Measurements from ENCODE around the gene OR11H12.
"Not testable (repeated sequence)": the region's sequence is repeated elsewhere in the genome, so short reads cannot be mapped to it uniquely, and the experiment has no call there.

Gene OR11H12, protein sequence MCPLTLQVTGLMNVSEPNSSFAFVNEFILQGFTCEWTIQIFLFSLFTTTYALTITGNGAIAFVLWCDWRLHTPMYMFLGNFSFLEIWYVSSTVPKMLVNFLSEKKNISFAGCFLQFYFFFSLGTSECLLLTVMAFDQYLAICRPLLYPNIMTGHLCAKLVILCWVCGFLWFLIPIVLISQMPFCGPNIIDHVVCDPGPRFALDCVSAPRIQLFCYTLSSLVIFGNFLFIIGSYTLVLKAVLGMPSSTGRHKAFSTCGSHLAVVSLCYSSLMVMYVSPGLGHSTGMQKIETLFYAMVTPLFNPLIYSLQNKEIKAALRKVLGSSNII

DNA sequence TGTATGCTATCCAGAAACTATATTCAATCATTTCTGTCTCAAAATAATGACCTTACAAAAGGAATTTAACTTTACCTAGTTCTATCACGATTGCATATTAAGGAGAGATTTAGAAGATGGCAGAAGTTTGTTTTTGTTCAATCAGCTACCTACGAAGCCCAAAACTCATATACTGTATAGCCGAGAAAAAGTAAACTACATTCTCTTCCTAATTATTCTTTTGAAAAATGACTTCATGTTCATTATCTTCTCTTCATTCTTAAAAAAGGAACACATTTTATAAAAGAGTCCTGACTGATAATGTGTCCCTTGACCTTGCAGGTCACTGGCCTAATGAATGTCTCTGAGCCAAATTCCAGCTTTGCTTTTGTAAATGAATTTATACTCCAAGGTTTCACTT, at the start of gene OR11H12:
Gene OR11H12 (plus strand): TSS at position 301 of the 400 bp plus-strand sequence. CDS start 0 bp downstream, at position 301.
- DNase-seq: not testable (repeated sequence)

DNA sequence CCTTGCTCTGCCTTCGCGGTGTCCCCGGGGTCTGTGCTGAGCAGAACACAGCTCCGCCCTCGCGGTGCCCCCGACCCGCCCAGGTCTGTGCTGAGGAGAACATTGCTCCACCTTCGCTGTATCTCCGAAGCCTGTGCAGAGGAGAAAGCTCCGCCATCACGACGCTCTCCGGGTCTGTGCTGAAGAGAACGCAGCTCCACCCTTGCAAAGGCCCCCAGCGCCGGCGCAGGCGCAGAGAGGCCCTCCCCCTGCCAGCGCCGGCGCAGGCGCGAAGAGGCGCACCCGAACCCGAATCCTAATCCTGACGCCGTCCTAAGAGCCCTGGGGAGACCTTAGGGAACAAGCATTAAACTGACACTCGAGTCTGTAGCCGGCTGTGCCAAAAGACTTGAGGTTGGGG, 18.0 kb upstream of the OR11H12 start:
- DNase-seq: not testable (repeated sequence)

DNA sequence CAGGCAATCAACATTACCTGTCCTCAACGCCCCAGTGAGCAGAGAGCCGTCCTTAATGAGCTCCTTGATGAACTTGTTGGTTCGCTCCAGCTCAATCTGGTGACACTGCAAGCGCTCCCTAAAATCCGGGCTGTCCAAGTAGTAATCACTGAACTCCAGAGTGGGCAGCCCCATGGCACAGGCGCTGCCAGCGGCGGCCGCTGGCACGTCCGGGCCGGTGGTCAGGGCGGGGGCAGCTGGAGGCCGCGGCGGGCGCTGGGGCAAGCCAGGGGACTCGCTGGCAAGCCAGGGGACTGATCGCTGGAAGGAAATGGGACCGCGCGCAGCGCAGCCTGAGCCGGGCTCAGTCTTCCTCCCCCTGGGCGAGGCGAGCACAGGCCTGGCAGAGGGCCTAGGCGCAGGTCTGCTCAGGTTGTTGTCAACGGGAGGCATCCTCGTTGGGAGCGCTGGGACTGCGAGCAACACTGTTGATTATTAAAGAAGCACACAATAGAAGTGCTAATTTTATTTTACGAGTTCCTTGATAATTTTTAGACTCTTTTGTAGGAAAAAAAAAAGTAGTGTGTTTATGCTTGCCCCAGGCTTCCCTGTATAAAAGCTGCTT, 25.8 kb downstream of the OR11H12 start:
- DNase-seq: not testable (repeated sequence)

DNA sequence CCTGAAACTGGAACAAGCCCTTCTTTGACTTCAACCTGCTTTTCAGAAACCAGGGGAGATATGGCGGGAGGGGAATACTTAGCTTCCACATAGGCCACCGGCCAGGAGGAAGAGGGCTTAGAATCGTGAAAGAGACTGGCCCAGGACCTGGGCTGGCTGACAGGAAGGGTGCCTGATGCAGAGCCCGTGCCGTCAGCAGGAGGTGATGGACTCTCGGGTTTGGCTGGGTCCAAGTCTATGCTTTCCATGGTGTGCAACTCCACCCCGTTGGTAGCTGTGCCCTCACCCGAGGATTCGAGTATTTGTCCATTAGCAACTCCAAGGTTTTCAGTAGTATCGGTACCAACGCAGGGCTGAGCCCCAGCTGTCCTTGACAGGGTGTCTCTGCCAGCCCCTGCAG, 35.1 kb downstream of the OR11H12 start:
- DNase-seq: not testable (repeated sequence)

DNA sequence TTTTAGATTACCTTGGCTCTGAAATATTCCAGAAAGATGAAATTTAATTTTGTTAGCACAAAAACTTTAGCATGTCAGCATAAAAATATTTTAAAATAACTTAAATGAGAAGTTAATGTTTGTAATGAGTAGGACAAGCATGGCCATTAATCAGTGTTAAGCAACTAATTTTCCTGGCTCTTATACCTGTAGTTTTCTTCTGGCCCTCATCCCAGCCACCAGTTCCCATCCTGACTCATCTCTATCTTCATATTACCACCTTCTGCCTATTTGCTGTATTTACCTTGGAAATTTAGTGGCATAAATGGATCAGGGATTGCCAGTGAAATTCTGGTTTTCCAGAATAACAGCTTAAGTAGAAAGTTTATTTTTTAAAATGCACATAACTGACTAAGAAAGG, 37.1 kb downstream of the OR11H12 start:
- not testable (repeated sequence) for DNase-seq

DNA sequence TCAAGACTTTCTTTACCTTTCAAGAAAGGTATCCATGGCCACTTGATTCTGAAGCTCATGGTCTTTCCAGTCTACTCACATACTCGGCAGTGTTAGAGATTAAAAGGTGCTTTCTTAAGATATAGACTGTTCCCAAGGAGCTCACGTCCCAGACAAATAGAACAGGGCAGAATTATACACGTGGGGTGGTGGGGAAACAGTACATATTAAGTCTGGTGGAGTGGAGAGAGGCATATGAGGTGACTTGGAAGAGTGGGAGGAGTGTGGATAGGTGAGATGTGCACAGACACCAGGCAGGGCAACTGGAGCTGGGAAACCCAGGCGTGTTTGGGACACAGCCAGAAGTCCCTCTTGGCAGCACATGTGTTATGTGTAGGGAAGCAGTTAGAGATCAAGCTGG, 37.9 kb downstream of the OR11H12 start:
- DNase-seq: not testable (repeated sequence)

DNA sequence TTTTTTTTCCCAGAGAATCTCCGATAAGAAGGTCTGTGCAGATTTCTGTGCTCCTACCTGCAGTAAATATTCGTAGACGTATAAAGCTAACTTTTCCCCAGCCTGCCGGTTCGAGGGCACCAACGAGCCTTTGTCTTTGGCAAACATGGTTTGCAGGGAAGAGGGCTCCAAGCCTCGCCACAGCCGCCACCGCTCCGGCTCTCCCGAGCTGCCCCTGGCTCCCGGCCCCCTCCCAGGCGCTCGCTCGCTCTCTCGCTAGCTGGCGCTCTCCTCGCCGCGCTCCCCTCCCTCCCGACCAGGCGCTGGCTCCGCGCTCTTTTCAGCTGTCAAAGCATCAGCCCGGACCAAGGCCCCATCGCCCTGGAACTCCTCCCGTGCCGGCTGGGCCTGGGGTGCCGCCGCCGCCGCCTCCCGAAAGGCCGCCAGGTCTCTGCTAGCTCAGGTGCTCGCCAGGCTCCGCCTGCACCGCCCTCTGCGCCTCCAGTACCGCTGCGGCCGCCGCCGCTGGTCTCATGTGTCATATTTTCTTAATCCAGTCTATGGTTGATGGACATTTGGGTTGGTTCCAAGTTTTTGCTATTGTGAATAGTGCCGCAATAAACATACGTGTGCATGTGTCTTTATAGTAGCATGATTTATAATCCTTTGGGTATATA, 45.3 kb downstream of the OR11H12 start:
- not testable (repeated sequence) for DNase-seq

Measured in CD4-positive, alpha-beta T cell treated with Interleukin-10 for 1 hour (primary cell).